GM12878 (cell line): Measurements from ENCODE around the gene ERO1A. TPM values are rescaled to one million over a fixed set of nuclear protein-coding genes. Genes with fewer than 3 reads are reported as not detected.

ENCODE experiments used
- ATAC-seq: fragments of 200-7000 bp; cut with Tn5 transposase; 3 replicates; pipeline ENCODE4 v1.9.1; 2020; ENCODE audit warnings: mild to moderate bottlenecking, moderate library complexity
- BruUV-seq: library from RNA; stranded (reverse); fragments of 400-500 nt; replicated peaks from 2 replicates; lab custom pipeline; 2021; lab: Mats Ljungman, UMichigan
- CTCF ChIA-PET: fragments of 300-600 bp; sonication (Branson Sonifier 250); formaldehyde crosslinking; extraction: SDS; loops from one replicate; lab custom pipeline; 2021; ENCODE audit warnings: inconsistent platforms; lab: Yijun Ruan, JAX
- POLR2A ChIA-PET: fragments of 350-600 bp; formaldehyde crosslinking; extraction: SDS; loops from one replicate; lab custom pipeline; 2021; ENCODE audit warnings: inconsistent platforms; lab: Charles Lee
- RAD21 ChIA-PET: fragments of 300-600 bp; sonication (Branson Sonifier 250); formaldehyde crosslinking; loops from one replicate; lab custom pipeline; 2023; ENCODE audit warnings: antibody characterized with exemption; ENCODE audit not compliant: unreplicated experiment; lab: Charles Lee
- SMC1A ChIA-PET: fragments of 300-600 bp; sonication (Branson Sonifier 250); formaldehyde crosslinking; loops from one replicate; lab custom pipeline; 2023; ENCODE audit not compliant: unreplicated experiment, uncharacterized antibody; lab: Charles Lee
- DNase-seq: peaks from one replicate; pipeline ENCODE4 v3.0.0-alpha.2; 2011; ENCODE audit warnings: low read depth, low spot score
- FAIRE-seq: peaks from 3 replicates; lab custom pipeline; 2011; peaks lifted over from hg19 to GRCh38; lab: Jason Lieb, UNC
- H2AFZ ChIP-seq: 2 replicates; pipeline ENCODE4 v1.6.0; 2011; ENCODE audit warnings: low read depth, low read length, control low read depth; ENCODE audit not compliant: control insufficient read depth
- H3K27ac ChIP-seq: 2 replicates; pipeline ENCODE4 v1.5.1; 2011; ENCODE audit warnings: control low read depth; ENCODE audit not compliant: control insufficient read depth, insufficient read depth
- H3K27me3 ChIP-seq, 2 experiments: replicated peaks in 1 of 2; 2 replicates each; pipeline versions ENCODE4 v1.6.0 to v1.6.1; 2011; ENCODE audit warnings: low read length in 1 of 2; ENCODE audit not compliant: control insufficient read depth in 2 of 2, insufficient read depth in 2 of 2
- H3K36me3 ChIP-seq, 2 experiments: 2 replicates each; pipeline ENCODE4 v1.5.1; 2011; ENCODE audit warnings: low read length in 1 of 2; ENCODE audit not compliant: control insufficient read depth in 2 of 2, insufficient read depth in 2 of 2
- H3K4me1 ChIP-seq: 2 replicates; pipeline ENCODE4 v1.6.1; 2011; ENCODE audit warnings: mild to moderate bottlenecking, low read length, moderate library complexity, mixed read lengths; ENCODE audit not compliant: control insufficient read depth, insufficient read depth
- H3K4me2 ChIP-seq: 2 replicates; pipeline ENCODE4 v1.6.0; 2011; ENCODE audit warnings: control low read depth; ENCODE audit not compliant: control insufficient read depth, insufficient read depth
- H3K4me3 ChIP-seq: fragments of 200-600 bp; sonication (generic); 2 replicates; pipeline ENCODE4 v1.5.1; 2016
- H3K79me2 ChIP-seq: 2 replicates; pipeline ENCODE4 v1.6.0; 2011; ENCODE audit warnings: low read length; ENCODE audit not compliant: control insufficient read depth, insufficient read depth
- H3K9ac ChIP-seq: 2 replicates; pipeline ENCODE4 v1.8.0; 2011; ENCODE audit warnings: low read length, control low read depth, mixed read lengths; ENCODE audit not compliant: control insufficient read depth, insufficient read depth
- H3K9me3 ChIP-seq: replicated peaks from 3 replicates; pipeline ENCODE4 v1.5.1; 2011; ENCODE audit warnings: mild to moderate bottlenecking, low read length; ENCODE audit not compliant: control insufficient read depth, insufficient read depth
- H4K20me1 ChIP-seq: 2 replicates; pipeline ENCODE4 v1.6.0; 2011; ENCODE audit not compliant: control insufficient read depth, insufficient read depth
- ATF7 ChIP-seq: fragments of 450-650 bp; IDR thresholded peaks from 2 replicates; pipeline ENCODE4 v1.6.1; 2016; ENCODE audit warnings: low read depth, mild to moderate bottlenecking
- BCL11A ChIP-seq: IDR thresholded peaks from 2 replicates; pipeline ENCODE4 v1.6.1; 2011; ENCODE audit warnings: low read depth, low read length
- BHLHE40 ChIP-seq, 2 experiments: fragments of 450-650 bp in 1 of 2; IDR thresholded peaks; 2 replicates each; pipeline ENCODE4 v1.6.1; 2011 to 2017; ENCODE audit warnings: low read depth in 2 of 2, borderline replicate concordance in 1 of 2, improper control_type of control experiment in 1 of 2, low read length in 1 of 2, mild to moderate bottlenecking in 1 of 2
- BRCA1 ChIP-seq: IDR thresholded peaks from 2 replicates; pipeline ENCODE4 v1.6.1; 2011; ENCODE audit warnings: low read depth, low read length, improper control_type of control experiment
- CHD2 ChIP-seq: IDR thresholded peaks from 2 replicates; pipeline ENCODE4 v1.6.1; 2011; ENCODE audit warnings: low read depth, low read length, improper control_type of control experiment, borderline replicate concordance
- EP300 ChIP-seq, 2 experiments: fragments of 150-350 bp in 1 of 2; IDR thresholded peaks; 2 replicates each; pipeline ENCODE4 v1.6.1; 2011 to 2012; ENCODE audit warnings: low read depth in 2 of 2, low read length in 2 of 2, borderline replicate concordance in 1 of 2, improper control_type of control experiment in 1 of 2, inconsistent platforms in 1 of 2; ENCODE audit not compliant: control insufficient read depth in 1 of 2
- FOS ChIP-seq: IDR thresholded peaks from 3 replicates; pipeline ENCODE4 v1.6.1; 2011; ENCODE audit warnings: borderline replicate concordance; ENCODE audit not compliant: insufficient read length; ENCODE audit errors: extremely low read depth
- FOXK2 ChIP-seq: fragments of 450-650 bp; IDR thresholded peaks from 2 replicates; pipeline ENCODE4 v1.6.1; 2017; ENCODE audit warnings: mild to moderate bottlenecking, moderate library complexity
- IRF3 ChIP-seq: fragments of 450-650 bp; IDR thresholded peaks from 2 replicates; pipeline ENCODE4 v1.6.1; 2014; ENCODE audit warnings: mild to moderate bottlenecking
- MYB ChIP-seq: fragments of 150-350 bp; IDR thresholded peaks from 2 replicates; pipeline ENCODE4 v1.6.1; 2014; ENCODE audit warnings: mild to moderate bottlenecking, low read depth, low read length, borderline replicate concordance
- MYC ChIP-seq: IDR thresholded peaks from 2 replicates; pipeline ENCODE4 v1.6.1; 2011; ENCODE audit warnings: mild to moderate bottlenecking, low read length, moderate library complexity, inconsistent platforms; ENCODE audit not compliant: insufficient read depth, insufficient replicate concordance, insufficient read length, severe bottlenecking
- NFYA ChIP-seq: IDR thresholded peaks from 2 replicates; pipeline ENCODE4 v1.6.1; 2011; ENCODE audit warnings: low read depth, mild to moderate bottlenecking, low read length, improper control_type of control experiment, borderline replicate concordance
- POLR2A ChIP-seq: IDR thresholded peaks from 2 replicates; pipeline ENCODE4 v1.6.1; 2011; ENCODE audit warnings: low read depth, mild to moderate bottlenecking, low read length
- POU2F2 ChIP-seq: IDR thresholded peaks from 3 replicates; pipeline ENCODE4 v1.6.1; 2011; ENCODE audit warnings: low read depth, mild to moderate bottlenecking, low read length, borderline replicate concordance
- RAD21 ChIP-seq: IDR thresholded peaks from 2 replicates; pipeline ENCODE4 v1.6.1; 2011; ENCODE audit warnings: mild to moderate bottlenecking, low read depth, low read length, moderate library complexity; ENCODE audit not compliant: insufficient read depth
- STAT3 ChIP-seq: IDR thresholded peaks from 2 replicates; pipeline ENCODE4 v1.6.1; 2011; ENCODE audit warnings: low read depth, low read length, improper control_type of control experiment
- SUPT20H ChIP-seq: IDR thresholded peaks from 2 replicates; pipeline ENCODE4 v1.6.1; 2011; ENCODE audit warnings: low read depth, mild to moderate bottlenecking, low read length, moderate library complexity, borderline replicate concordance; ENCODE audit not compliant: control insufficient read depth
- ZSCAN29 ChIP-seq: fragments of 450-650 bp; IDR thresholded peaks from 2 replicates; pipeline ENCODE4 v1.6.1; 2017; ENCODE audit warnings: mild to moderate bottlenecking, moderate library complexity
- in situ Hi-C: fragments of 300-500 bp; cut with MboI; formaldehyde crosslinking; loops from 9 replicates; pipeline ENCODE4 v1.14.3; 2018; ENCODE audit warnings: mixed read lengths
- intact Hi-C: fragments of 100-400 bp; cut with micrococcal nuclease; formaldehyde crosslinking; loops from one replicate; pipeline ENCODE4 v1.14.2; 2022; ENCODE audit not compliant: unreplicated experiment
- polyA plus RNA-seq, 11 experiments: library from polyadenylated mRNA; depleted of rRNA in 4 of 11; unstranded in 6 of 11; stranded (reverse) in 5 of 11; fragments of >200 nt; fragmentation: Nextera tagmentation in 4 of 11; fragmentation: Illumina TruSeq in 1 of 11; extraction: Ambion mirVana in 4 of 11; extraction: Trizol in 1 of 11; gene quantifications; 1 replicate in 1 of 11; 2 replicates in 10 of 11; pipeline versions ENCODE4 v1.2.1 to v1.2.3, GENCODE V29; 2011 to 2016; ENCODE audit warnings: inconsistent platforms in 2 of 11, missing spikeins in 2 of 11, low read depth in 1 of 11
- total RNA-seq, 4 experiments: library from RNA; depleted of rRNA in 3 of 4; stranded (reverse); fragments of >200 nt in 3 of 4; fragmentation: Illumina TruSeq in 1 of 4; extraction: Trizol in 1 of 4; gene quantifications; 2 replicates each; pipeline versions ENCODE4 v1.2.1 to v1.2.3, GENCODE V29; 2013 to 2021

The ERO1A gene
- total and polyA plus RNA-seq, 10 of the 15 experiments (the other 5 are each of a cell fraction or from before 2014, with no cell fraction given), result 17.5 to 93.1 (median 48.5) TPM

- DNase-seq (no peak), FAIRE-seq (no peak), ATAC-seq (no peak)
- no peak overlapping the region for H2AFZ ChIP-seq
- H4K20me1 ChIP-seq, result no peaks in the 10 kb centered on the region
- no TSS peak for BruUV-seq
- ChIA-PET RAD21 (no interaction called here), SMC1A (interaction anchor here (0.8 to 1.9 kb wide), 2 partner anchors 12 to 35 kb away, joined by 3 to 4 read pairs; no protein-coding TSS in a partner anchor), POLR2A (interaction anchor here (0.6 to 0.7 kb wide), 2 partner anchors 10 to 662 kb away, joined by 3 to 5 read pairs; no protein-coding TSS in a partner anchor), CTCF (interaction anchor here (0.6 to 1.2 kb wide), 2 partner anchors 40 to 85 kb away, joined by 3 to 4 read pairs; no protein-coding TSS in a partner anchor)
- H3K36me3 ChIP-seq, result peaks cover 2 to 22% of the 10 kb centered on the region in 2 experiments
- H3K27me3 ChIP-seq, result no peaks in the 10 kb centered on the region
- H3K79me2 ChIP-seq, result no peaks in the 10 kb centered on the region
- H3K4me1 ChIP-seq, result no peaks in the 10 kb centered on the region
- H3K4me2 ChIP-seq, result no peak overlapping the region
- no peak overlapping the region for H3K9ac ChIP-seq
- H3K9me3 ChIP-seq, result no peaks in the 10 kb centered on the region; the same call in 2 of the 3 replicates
- intact Hi-C loops (no loop called here), in situ Hi-C loops (no loop called here)
- TF ChIP-seq ATF7 (no peak), CHD2 (no peak), NFYA (no peak), POU2F2 (no peak), ZSCAN29 (no peak), FOS (no peak), RAD21 (no peak), MYB (no peak), IRF3 (no peak), POLR2A (no peak), BRCA1 (no peak), STAT3 (no peak), BCL11A (no peak), SUPT20H (no peak), MYC (no peak), BHLHE40 (IDR thresholded peaks at IDR 0.05; ENCODE audit: borderline replicate concordance in 1 of 2, low read depth in 2 of 2, low read length in 1 of 2) (no peak), EP300 (IDR thresholded peaks at IDR 0.05; ENCODE audit: borderline replicate concordance in 1 of 2, control insufficient read depth in 1 of 2, low read depth in 2 of 2, low read length in 2 of 2) (no peak), FOXK2 (no peak)
- H3K4me3 ChIP-seq, result no peak overlapping the region
- no peak overlapping the region for H3K27ac ChIP-seq
These were observed 38.5 kb downstream of the ERO1A start for GRCh38 chr14:52656905-52657304.
